ENCODE data around the gene TCP1.

DNA sequence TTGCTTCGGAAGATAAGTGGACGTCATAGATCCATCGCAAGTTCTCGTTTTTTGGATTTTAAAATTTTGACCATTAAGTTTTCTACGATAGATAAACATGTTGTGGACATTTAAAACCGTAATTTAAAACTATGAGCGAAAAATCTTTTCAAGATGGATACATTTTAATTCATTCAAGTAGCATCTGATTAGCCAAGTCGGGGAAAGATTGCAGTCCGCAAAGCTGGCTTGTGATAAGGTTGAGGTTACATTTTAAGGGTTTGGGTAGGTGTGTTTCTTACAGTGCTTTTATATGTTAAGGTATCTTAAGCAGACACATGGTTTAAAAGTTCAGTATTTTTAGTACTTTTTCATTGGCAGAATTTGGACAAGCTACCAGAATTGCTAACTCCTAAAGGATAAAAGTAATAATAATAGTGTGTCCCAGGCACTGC is 60.9 kb downstream of the TCP1 start:
- TF ChIP-seq, protein P1, sequence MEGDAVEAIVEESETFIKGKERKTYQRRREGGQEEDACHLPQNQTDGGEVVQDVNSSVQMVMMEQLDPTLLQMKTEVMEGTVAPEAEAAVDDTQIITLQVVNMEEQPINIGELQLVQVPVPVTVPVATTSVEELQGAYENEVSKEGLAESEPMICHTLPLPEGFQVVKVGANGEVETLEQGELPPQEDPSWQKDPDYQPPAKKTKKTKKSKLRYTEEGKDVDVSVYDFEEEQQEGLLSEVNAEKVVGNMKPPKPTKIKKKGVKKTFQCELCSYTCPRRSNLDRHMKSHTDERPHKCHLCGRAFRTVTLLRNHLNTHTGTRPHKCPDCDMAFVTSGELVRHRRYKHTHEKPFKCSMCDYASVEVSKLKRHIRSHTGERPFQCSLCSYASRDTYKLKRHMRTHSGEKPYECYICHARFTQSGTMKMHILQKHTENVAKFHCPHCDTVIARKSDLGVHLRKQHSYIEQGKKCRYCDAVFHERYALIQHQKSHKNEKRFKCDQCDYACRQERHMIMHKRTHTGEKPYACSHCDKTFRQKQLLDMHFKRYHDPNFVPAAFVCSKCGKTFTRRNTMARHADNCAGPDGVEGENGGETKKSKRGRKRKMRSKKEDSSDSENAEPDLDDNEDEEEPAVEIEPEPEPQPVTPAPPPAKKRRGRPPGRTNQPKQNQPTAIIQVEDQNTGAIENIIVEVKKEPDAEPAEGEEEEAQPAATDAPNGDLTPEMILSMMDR (IDR thresholded peaks at IDR 0.05): no peak
- no peak for TF ChIP-seq POLR2A (IDR thresholded peaks at IDR 0.05)
